GM21367 (cell line): Measurements from ENCODE around the gene CYSTM1.
A peak's percentile ranks its signal among the peaks of the same experiment; 100 is the strongest.

Experiments used
- ATAC-seq: cut with Tn5 transposase; IDR thresholded peaks from one replicate; pipeline ENCODE4 v1.9.1; 2021; ENCODE audit not compliant: unreplicated experiment

Gene CYSTM1

DNA sequence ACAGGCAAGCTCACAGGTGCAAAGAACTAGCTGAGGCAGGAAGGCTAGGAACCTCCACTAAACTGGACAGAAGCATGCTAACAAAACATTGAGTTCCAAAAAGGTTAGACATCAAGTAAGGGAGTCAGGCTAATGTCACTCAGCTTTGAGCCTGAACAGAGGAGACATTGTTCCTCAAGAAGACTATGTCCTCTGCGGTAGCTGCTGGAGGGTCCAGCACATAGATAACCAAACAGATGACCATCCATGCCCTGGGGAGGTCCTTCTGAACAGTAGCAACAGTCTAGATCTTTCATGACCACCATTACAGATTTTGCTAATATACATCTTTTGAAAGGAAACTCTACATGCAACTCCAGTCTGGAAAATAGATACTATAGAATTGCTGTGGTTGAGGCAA, 57.7 kb downstream of the CYSTM1 start:
- no peak for ATAC-seq

DNA sequence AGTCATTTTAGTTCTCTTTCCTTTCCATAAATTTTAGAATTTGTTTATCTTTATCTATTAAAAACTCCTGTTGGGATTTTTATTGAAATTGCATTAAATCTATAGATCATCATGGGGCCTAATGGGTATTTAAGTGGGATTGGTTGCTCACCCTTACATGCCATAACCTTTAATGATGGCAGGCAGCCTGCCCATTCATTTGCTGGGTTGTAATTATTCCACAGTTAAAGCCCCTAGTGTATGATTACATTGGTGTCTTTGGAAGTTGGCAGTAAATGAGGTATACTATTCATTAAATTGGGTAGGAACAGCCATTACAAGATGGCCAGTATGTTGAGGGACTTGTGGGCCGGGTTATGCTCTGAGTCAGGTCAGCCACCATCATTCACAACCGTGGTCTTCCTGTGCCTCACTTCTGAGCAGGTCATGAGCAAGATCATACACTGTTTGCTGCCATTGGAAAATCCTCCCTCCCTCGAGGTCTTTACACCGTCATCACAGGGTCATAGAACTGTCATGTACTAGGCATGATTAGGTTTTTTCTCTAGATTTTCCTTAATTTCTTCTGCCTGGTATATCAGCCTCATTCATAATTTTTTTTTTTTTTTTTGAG, 59.5 kb downstream of the CYSTM1 start:
- ATAC-seq, result no peak

DNA sequence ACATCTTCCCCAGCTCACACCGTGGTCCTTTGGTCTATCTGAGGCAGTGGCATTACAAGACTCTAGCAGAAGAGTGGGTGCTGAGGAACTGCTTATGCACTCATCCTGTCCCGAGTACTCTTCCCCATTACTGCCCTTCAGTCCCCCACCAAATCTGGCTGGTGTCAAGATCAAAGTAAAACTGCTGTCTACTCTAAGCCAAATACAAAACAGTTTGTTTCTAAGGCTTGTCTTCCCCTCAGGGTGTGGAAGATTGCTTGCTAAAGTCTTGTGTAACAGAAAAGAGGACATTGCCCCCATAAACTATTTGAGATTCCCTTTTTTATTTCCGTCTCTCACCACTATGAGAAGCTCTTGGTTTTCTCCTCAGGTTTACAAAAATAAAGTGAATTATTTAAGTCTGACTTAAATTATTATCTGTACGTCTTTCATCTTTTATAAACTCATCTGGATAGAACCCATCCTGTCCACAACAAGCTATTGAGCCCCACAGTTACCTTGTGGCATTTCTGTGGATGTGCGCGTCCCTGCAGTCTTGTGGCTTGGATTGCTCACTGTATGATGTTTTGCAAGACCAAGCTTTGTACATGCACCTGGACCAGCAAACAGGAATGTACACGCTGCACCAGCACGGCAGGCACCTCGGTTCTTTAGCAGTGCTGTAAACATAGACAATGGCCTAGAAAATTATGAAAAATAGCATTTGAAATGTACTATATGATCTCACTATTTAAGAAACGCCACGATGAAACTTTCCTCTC, 61.0 kb downstream of the CYSTM1 start:
- ATAC-seq, result no peak

DNA sequence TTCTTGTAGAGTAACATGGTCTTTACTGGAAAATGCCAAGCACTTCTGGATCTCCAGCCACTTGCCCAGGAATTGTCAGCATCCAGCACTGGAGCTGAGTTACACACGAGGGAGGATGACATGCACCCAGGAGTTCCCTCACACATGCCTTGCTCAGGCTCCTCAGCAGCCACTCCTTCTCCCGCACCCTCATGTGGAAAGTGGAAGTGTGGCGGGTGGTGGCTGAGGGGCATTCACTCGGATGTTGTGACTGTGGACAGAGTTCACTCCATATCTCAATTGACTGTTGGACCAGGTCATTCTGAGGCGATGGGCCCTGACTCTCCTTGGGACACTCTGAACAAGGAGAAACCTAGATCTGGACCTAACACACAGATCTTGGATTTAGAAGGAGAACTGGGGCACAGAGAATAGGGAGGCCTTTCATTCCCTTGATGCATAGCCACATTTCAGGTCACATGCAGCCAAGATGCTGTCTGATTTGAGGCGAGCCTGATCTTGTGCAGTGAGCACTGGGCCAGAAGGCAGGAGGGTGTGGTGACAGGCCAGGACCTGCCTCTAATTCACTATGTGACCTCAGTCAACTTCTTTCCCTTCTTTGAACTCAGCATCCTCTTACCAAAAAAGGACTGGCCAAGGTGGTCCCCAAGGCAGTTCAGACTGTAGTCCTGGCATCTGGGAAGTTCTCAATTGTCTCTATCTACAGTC, 62.1 kb downstream of the CYSTM1 start:
- no peak for ATAC-seq

DNA sequence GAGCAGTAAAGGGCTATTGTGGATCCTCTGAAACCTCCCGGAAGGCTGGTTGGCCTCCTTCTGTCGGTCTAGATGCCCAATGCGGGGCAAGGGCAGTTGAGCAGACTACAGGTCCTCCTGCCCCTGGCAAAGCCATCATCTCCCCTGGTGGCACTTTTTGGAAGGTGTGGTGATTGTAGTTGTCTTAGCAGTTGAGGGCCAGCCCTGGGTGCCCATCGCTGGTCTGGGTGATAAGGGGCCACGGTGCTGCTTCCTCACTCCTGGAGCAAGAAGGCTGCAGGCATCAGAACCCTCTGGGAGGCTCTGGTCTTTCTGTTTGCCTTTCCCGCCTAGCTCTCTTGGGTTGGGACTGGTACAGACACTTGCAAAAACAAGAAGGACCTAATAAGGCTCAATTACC, 63.8 kb downstream of the CYSTM1 start:
- ATAC-seq, result no peak

GRCh38 chr5:140239461-140239860, 64.5 kb downstream of the CYSTM1 start:
- no peak for ATAC-seq

- ATAC-seq, result peak; percentile 67
Measured at GRCh38 chr5:140239939-140240700, 65.1 kb downstream of the CYSTM1 start.

- ATAC-seq, result no peak
Measured at GRCh38 chr5:140240987-140241706, 66.2 kb downstream of the CYSTM1 start.

- ATAC-seq, result no peak
Measured at GRCh38 chr5:140242099-140242498, 67.1 kb downstream of the CYSTM1 start.

- no peak for ATAC-seq
Measured at GRCh38 chr5:140242890-140243585, 68.0 kb downstream of the CYSTM1 start.

DNA sequence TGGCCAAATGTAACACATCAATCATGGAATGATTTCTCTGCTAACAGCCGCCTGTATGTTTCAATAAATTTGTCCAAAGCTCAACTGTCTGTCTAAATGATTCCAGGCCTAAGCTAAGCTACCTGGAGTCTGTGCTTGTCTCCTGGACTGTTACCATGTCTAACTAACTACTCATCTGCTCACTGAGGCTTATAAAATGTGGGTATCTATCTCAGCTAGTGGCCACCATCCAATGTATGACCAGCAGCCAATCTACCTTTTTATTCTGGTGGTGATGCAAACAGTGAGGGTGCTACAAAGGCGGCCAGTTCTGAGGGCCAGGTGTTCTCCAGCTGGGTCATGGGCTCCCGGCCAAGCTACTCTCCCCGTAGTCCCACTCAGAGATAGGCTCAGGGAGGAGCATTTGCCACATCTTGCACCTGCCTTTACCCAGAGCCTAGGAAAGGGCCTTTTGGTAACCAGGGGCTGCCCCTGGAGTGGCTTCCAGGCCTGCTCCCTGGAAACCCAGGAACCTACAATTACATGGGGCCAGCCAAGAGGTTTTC, 68.8 kb downstream of the CYSTM1 start:
- ATAC-seq, result no peak

GRCh38 chr5:140244525-140245025, 69.6 kb downstream of the CYSTM1 start:
- peak; percentile 51 for ATAC-seq

DNA sequence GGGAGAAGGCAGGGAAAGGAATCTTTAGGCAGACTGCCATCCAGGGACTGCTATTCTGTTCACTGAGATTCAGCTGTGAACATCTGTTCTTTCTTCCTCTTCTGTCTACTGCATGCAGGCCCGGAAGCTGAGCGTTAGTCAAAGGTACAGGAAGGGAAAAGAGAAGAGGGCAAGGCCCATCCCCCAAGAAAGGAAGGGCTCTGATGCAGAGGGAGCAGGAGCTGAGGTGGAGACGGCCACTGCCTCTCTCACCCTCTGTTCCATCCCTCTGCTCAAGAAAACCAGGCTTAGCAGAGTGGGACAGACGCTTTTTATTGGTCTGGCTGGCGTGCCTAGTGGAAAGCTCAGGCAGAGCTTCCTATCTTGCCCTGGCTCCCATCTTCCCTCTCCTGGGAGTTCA, 70.4 kb downstream of the CYSTM1 start:
- ATAC-seq, result no peak

DNA sequence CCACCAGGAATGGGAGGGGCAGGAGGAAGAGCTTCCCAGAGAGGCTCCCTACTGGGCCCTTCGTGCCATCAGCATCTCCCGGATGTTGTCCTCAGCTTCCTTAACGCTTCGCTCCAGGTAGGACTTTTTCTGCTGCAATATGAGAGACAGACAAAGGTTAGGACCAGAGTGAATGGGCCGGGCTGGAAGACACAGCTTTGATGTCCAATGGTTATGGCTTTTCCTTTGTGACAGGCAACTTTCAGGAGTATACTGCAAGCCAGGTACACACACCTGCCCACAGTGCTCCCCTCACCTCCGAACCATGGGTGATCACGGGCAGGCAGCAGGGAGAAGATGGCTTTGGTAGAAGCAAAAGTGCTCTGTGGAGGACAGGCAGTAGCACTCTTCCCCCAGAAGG, 70.9 kb downstream of the CYSTM1 start:
- no peak for ATAC-seq

- ATAC-seq, result no peak
Measured at GRCh38 chr5:140246378-140247122, 71.6 kb downstream of the CYSTM1 start.

GRCh38 chr5:140248414-140248813, 73.4 kb downstream of the CYSTM1 start:
- ATAC-seq, result no peak

DNA sequence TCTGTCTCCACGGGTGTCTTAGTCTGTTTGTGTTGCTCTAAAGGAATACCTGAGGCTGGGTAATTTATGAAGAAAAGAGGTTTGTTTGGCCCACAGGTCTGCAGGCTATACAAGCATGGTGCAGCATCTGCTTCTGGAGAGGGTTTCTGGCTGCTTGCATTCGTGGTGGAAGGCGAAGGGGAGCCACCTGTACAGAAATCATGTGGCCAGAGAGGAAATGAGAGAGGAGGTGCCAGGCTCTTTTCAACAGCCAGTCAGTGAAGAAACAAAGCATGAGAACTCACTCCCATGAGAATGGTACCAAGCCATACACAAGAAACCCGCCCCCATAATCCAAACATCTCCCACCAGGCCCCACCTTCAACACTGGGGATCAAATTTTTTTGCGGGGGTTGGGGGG, 74.5 kb downstream of the CYSTM1 start:
- no peak for ATAC-seq

DNA sequence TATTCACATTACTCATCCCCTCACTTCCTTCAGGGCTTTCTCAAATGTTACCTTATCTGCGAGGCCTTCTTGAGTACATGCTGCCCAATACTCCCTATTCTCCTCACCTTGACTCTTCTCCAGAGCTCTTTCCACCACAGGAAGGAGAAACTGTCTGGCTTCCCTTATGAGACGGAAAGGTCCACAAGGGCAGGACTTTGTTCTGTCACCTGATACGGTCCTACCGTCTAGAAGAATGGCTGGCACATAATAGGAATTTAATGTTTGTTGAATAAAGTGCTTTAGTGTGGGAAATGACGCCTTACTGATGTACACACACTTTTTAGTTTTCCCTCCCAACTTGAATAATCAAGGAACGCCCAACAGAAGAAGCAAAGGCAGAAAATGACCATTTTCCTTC, 75.4 kb downstream of the CYSTM1 start:
- ATAC-seq, result no peak

- ATAC-seq, result peak; percentile 66
Measured at GRCh38 chr5:140251527-140251973, 76.6 kb downstream of the CYSTM1 start.
